GM11168 (cell line): ENCODE results near the gene ERC2.

Experiments used
- in situ Hi-C: fragments of 300-500 bp; cut with MboI; formaldehyde crosslinking; loops from one replicate; pipeline ENCODE4 v1.12.0; 2022; ENCODE audit warnings: low sequenced_read_pairs; ENCODE audit not compliant: unreplicated experiment

The ERC2 gene

GRCh38 chr3:55567615-55568014, 900.7 kb downstream of the ERC2 start:
- in situ Hi-C loops: no loop called here

- in situ Hi-C loops: no loop called here
Measured at GRCh38 chr3:55567121-55567520, 901.1 kb downstream of the ERC2 start.

- in situ Hi-C loops: no loop called here
Measured at GRCh38 chr3:55565521-55565920, 902.7 kb downstream of the ERC2 start.

DNA sequence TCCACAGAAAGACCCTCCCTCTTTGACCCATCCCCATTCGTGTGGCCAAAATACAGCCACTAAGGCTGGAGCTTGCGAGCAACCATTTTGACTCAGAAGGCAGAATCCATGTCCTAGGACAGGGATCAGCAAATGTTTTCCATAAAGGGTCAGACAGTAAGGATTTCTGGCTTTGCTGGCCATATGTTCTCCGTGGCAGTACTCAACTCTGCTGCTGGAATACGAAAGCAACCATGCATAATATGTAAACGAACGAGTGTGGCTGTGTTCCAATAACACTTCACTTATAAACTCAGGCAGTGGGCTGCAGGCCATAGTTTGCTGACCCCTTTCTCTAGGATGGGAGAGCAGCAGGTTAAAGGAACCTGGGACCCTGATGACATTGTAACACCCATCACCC, 903.5 kb downstream of the ERC2 start:
- in situ Hi-C loops: no loop called here

DNA sequence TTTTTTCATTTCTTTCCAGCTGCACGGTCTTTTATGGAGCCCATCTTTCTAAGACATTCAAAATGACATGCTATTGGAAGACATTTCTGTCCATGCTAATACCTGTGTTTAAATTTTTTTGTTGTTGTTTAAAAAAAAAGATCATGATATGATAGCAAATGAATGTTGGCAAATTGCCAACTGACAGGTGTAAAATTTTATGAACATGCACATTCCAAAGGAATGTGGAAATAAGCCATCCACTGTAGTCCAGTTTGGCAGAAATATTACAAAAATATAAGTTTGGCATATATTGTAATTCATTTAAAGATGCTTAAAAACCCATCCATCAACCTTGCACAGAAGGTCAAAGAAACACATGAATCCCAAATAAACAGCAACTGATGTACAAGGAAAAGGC, 905.6 kb downstream of the ERC2 start:
- in situ Hi-C loops: no loop called here

- in situ Hi-C loops: no loop called here
Measured at GRCh38 chr3:55559500-55560423, 908.5 kb downstream of the ERC2 start.

GRCh38 chr3:55558316-55558715, 910.0 kb downstream of the ERC2 start:
- in situ Hi-C loops: no loop called here

DNA sequence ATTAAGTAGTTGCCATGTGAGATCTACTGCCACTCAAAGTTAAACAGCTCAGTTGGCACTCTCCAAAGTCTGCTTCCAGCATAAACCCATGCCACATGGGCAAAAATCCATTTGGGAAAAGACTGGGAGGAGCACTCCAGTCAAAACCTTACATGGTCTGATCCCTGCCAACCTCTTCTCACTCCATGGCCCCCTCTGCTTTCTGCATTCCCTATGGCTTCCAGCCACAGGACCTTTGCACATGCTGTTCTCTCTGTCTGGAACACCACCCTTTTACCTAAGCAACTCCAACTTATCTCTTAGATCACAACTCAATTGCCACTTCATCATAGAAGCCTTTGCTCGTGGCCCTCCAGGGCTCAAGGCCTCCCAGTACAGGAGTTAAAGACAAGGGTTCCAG, 910.7 kb downstream of the ERC2 start:
- in situ Hi-C loops: no loop called here

GRCh38 chr3:55556619-55557537, 911.4 kb downstream of the ERC2 start:
- in situ Hi-C loops: no loop called here

GRCh38 chr3:55555873-55556618, 912.2 kb downstream of the ERC2 start:
- in situ Hi-C loops: no loop called here

- in situ Hi-C loops: no loop called here
Measured at GRCh38 chr3:55554634-55555425, 913.4 kb downstream of the ERC2 start.

GRCh38 chr3:55551644-55552043, 916.6 kb downstream of the ERC2 start:
- in situ Hi-C loops: no loop called here

DNA sequence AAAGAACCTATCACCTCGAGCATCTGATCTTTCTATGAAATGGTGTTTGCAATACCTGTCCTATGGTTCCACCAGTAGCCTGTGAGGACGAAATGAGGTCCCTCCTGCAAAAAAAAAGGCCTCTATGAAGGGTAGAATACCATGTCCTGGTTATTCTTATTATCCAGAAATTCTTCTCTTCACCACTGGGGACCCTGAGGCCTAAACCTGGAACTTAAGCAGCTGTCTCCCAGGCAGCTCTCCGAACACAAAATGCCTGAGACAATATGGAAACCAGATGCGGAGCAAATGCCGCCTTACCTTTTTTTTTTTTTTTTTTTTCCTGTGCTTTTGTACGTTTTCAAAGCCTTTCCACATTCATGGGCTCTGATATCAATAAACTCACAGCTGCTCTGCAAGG, 919.1 kb downstream of the ERC2 start:
- in situ Hi-C loops: no loop called here

GRCh38 chr3:55546866-55547669, 921.2 kb downstream of the ERC2 start:
- in situ Hi-C loops: no loop called here

GRCh38 chr3:55545995-55546394, 922.3 kb downstream of the ERC2 start:
- in situ Hi-C loops: no loop called here

- in situ Hi-C loops: no loop called here
Measured at GRCh38 chr3:55544219-55544618, 924.0 kb downstream of the ERC2 start.

GRCh38 chr3:55543181-55543614, 925.1 kb downstream of the ERC2 start:
- in situ Hi-C loops: no loop called here

DNA sequence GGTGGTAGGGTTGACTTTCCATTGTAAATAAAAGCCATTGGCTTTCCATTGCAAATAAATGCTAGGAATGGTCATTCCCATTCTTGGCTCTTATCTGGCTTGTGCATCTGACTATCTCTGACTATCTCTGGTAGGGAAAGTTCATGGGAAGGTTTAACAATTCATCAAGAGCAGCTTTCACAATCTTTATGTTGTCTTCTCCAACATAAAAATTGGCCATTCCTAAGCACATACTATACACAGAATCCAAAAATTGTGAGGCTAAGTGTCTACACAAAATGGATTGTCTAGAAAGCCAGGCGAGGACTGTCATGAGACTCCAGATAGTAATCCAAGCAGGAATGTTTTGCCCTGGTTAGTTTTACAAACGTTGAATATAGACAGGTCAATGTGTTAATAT, 926.8 kb downstream of the ERC2 start:
- in situ Hi-C loops: no loop called here

GRCh38 chr3:55541016-55541415, 927.3 kb downstream of the ERC2 start:
- in situ Hi-C loops: no loop called here
